ES-I3 (cell line): Measurements from ENCODE around the gene SEL1L3.
"Not testable (repeated sequence)": the region's sequence is repeated elsewhere in the genome, so short reads cannot be mapped to it uniquely, and the experiment has no call there.

ENCODE experiments used
- H3K36me3 ChIP-seq: 2 replicates; pipeline ENCODE4 v1.6.1; 2013; ENCODE audit warnings: mild to moderate bottlenecking, low read length, control low read depth, moderate library complexity; ENCODE audit not compliant: insufficient read depth
- H3K4me1 ChIP-seq: 2 replicates; pipeline ENCODE4 v1.6.1; 2013; ENCODE audit warnings: mild to moderate bottlenecking, control low read depth, low read length; ENCODE audit not compliant: insufficient read depth
- H3K9ac ChIP-seq: 2 replicates; pipeline ENCODE4 v1.6.1; 2013; ENCODE audit warnings: low read depth, mild to moderate bottlenecking, low read length, moderate library complexity
- H3K9me3 ChIP-seq: 2 replicates; pipeline ENCODE4 v1.6.1; 2013; ENCODE audit warnings: mild to moderate bottlenecking, low read length, moderate library complexity; ENCODE audit not compliant: control insufficient read depth, insufficient read depth

SEL1L3 gene

DNA sequence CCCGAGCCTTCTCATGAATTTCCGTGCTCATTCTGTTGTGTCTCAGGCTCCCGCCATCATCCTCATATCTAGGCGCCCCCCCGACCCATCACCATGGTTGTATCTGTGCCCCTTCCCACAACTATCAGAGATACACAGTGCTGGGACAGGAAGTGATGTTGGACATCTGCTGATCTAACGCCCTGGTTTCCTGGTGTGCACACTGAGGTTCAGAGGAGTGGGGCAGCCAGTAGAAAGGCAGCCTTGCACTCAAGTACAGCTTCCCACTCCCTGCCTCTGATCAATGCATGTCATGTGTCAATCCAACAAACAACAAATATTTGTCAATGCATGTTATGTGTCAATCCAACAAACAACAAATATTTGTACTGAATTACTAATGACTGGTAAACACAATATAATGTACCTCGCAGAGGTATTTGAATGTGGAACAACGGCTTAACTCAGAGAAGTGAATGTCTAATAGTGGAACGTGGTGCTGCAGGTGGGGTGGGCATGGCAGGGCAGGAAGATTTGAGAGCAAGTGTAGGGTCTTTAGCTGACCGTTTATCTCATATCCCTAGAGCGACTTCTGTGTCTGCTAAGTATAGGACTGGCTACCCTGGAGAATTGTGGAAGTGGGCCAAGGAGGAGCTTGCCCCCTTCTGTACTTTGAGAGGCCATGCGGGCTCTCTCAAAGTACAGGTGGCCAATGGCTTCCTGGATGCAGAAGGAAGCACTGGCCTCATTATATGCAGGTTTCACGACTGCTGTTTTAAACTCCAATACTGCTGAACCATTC, 10.3 kb upstream of the SEL1L3 start:
- no peaks in the 10 kb centered on the region for H3K4me1 ChIP-seq
- H3K36me3 ChIP-seq, result no peaks in the 10 kb centered on the region
- H3K9ac ChIP-seq, result no peak overlapping the region
- H3K9me3 ChIP-seq, result no peaks in the 10 kb centered on the region

DNA sequence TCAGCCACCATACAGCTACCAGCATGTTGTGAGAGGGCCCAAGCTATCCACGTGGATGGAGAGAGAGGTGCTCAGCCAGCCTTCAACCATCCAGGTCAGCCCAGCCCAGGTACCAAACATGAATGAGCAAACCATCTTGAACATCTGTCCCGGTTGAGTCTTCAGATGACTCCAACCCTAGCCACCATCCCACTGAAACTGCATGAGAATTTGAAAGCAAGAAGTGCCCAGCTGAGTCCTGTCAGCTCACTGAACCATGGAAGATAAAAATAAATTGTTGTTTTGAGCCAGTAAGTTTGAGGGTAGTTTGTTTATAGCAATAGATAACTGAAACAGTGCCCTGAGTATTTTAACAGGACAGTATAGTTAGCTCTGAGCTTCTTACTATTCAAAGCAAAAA, 7.3 kb upstream of the SEL1L3 start:
- 0 out of 2 replicates have a peak, but pooled peaks cover 3% of the 10 kb centered on the region for H3K4me1 ChIP-seq
- no peaks in the 10 kb centered on the region for H3K36me3 ChIP-seq
- H3K9me3 ChIP-seq, result no peaks in the 10 kb centered on the region
- H3K9ac ChIP-seq, result no peak overlapping the region

DNA sequence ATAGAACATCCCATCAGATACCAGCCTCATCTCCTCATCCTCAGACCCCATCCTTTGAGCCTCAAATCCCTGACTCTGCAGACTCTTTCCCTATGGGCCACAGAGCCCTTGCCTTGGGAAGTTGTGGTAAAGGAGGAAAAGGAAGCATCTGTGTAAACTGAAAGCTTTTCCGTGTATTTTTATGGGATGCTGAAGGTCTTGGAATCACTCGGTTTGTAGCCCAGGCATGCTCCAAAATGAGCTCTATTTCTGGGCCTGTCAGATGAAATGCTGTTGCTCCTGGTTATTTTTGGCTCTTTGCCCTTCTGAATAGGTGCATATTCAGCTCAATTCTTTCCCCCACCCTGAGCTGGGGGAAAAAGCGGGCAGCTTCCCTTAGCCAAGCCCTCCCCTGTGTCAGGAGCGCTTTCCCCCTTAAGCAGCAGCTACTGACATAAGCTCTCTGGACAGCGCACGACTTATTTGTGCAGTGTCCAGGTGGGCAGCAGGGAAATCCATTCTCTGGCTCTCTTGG, 5.0 kb upstream of the SEL1L3 start:
- H3K4me1 ChIP-seq, result peaks cover 14% of the 10 kb centered on the region
- no peak overlapping the region for H3K9ac ChIP-seq
- no peaks in the 10 kb centered on the region for H3K36me3 ChIP-seq
- H3K9me3 ChIP-seq, result no peaks in the 10 kb centered on the region

DNA sequence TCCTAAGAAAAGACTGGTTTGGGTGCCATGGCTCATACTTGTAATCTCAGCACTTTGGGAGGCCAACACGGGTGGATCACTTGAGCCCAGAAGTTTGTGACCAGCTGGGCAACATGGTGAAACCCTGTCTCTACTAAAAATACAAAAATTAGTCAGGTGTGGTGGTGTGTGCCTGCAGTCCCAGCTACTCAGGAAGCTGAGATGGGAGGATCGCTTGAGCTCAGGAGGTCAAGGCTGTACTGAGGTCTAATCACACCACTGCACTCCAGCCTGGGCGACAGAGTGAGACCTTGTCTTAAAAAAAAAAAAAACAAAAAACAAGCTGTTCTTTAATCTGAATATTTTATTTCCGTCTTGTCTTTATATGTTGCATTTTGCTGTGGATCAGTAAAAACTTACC, 3.6 kb upstream of the SEL1L3 start:
- not testable (repeated sequence) for H3K36me3 ChIP-seq, H3K9ac ChIP-seq
- peaks cover 14% of the 10 kb centered on the region for H3K4me1 ChIP-seq

DNA sequence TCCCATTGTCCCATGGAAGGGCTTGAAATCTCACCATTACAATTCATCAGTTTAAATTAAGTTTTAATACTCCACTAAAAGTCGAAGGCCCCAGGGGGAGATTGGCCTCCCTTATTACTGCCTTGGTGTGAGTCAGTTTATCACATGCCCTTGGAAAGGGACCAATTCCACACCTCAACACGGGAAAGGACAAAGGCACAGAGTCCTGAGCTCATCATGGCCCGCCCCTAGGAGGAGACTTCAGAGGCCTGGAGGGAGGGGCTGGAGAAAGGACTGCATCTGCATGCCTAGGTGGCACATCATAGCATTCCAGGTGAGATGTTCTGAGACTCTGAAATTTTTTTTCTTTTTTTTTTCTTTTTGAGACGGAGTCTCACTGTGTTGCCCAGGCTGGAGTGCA, 2.8 kb upstream of the SEL1L3 start:
- Histone ChIP-seq H3K9ac (no peak overlapping the region), H3K36me3 (no peaks in the 10 kb centered on the region), H3K9me3 (no peaks in the 10 kb centered on the region), H3K4me1 (peaks cover 21% of the 10 kb centered on the region)

More for the DNA sequence above, 3.6 kb upstream of the SEL1L3 start:
- not testable (repeated sequence) for H3K9me3 ChIP-seq

DNA sequence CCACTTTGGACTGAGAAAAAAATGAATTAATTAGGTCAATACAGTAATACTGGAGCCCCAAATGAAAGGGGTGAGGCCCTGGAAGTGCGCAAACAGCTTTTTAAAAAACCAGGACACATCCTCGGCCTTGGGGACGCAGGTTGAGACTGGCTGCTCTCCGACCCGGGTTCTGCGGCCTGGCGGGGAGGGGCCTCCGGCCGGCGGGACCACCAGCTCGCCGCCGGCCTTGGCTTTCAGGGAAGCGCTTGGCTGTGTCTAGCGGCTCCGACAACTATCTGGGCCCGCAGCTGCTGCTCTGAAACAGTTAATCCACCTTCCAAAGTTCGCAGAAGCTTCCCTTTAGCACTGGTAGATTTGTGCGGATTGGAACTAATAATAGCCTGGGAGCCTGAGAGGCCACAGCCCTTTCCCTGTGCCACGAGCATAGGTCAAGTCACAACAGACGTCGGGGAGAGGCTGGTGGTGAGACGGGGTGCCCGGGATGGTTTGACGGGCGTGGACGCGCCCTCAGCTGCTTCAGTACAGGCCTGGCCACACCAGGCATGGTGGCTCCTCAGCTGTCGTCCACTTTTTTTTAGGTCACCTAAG, 1.1 kb upstream of the SEL1L3 start:
- Histone ChIP-seq H3K9ac (peak overlapping the region; percentile 74), H3K36me3 (no peaks in the 10 kb centered on the region), H3K9me3 (no peaks in the 10 kb centered on the region), H3K4me1 (peaks cover 33% of the 10 kb centered on the region)

DNA sequence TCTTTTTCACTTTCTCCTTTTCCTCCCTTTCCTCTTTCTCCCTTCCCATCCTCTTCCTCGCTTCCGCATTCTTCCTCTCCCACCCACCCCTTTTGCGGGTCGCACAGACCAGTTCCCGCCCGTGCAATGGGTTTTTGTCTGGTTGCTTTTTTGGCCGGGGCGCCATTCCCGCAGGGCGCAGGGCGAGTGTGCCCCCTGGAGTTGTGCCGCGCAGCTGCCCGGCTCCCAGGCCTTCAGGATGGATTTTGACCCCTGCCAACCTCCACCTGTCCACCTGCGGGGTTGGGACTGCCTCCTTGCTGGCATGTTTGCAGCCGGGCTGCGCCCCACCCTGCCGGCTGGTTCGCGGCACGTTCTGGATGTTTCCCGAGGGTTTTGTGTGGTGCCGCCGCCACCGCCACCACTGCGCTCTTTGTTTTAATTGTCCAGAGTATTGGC, 578 bp upstream of the SEL1L3 start:
- H3K36me3 ChIP-seq, result no peaks in the 10 kb centered on the region

DNA sequence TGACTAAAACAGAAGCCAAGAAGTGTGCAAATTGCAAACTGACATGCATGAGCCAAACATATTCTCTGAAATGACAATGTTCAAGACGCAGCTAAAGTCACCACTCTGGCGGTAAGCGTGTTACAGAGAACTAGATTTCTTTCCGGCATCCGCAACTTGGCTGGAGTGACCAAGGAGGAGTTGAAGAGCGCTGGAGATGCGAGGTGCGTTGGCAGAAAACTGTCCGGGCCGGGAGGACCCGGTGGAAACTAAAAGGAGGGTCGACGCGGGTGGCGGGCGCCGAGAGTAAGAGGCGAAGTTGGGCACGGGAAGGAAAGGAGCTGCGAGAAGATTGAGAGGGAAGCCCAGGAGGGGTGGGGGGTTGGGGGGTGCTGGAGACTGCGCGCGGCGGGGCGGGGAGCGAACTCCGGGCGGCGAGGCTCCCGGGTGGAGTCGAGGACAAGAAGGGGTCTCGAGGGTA, 807 bp downstream of the SEL1L3 start:
- no peaks in the 10 kb centered on the region for H3K36me3 ChIP-seq
- no peaks in the 10 kb centered on the region for H3K9me3 ChIP-seq
- peak overlapping the region; percentile 55 for H3K9ac ChIP-seq
- H3K4me1 ChIP-seq, result peaks cover 33% of the 10 kb centered on the region

More for the DNA sequence above, 578 bp upstream of the SEL1L3 start:
- peaks cover 33% of the 10 kb centered on the region for H3K4me1 ChIP-seq
- H3K9me3 ChIP-seq, result no peaks in the 10 kb centered on the region
- peak overlapping the region; percentile 74 for H3K9ac ChIP-seq

DNA sequence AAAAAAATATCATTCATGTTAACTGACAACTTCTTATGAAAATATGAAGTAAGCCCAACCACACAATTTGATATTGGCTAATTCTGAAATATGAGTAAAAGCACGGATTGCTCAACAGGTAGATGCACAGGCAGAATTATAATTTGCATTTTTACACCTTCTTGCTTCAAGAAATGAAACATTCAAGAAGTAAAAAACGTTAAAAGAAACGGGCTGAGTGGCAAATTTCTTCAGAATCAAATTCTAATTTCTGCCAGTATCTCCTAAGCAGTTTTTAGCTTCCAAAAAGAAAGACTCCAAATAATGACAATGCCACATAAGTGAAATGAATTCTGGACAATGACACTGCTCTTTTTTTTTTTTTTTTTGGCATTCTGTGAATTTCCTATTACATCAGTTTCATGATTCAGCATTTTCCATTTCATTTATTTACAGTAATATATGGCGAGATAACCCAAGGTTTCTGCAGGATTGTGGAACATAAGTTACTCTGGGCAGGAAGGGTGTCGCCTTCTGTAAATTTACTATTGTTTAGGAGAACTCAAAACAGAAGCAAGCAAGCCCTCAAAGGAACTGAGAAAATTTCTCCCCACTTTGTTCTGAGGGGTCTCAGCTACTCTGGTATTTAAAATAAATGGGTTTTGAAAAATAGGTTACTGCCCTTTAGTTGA, 1.4 kb downstream of the SEL1L3 start:
- Histone ChIP-seq H3K9me3 (no peaks in the 10 kb centered on the region), H3K36me3 (no peaks in the 10 kb centered on the region), H3K4me1 (peaks cover 33% of the 10 kb centered on the region), H3K9ac (peak overlapping the region; percentile 55)

DNA sequence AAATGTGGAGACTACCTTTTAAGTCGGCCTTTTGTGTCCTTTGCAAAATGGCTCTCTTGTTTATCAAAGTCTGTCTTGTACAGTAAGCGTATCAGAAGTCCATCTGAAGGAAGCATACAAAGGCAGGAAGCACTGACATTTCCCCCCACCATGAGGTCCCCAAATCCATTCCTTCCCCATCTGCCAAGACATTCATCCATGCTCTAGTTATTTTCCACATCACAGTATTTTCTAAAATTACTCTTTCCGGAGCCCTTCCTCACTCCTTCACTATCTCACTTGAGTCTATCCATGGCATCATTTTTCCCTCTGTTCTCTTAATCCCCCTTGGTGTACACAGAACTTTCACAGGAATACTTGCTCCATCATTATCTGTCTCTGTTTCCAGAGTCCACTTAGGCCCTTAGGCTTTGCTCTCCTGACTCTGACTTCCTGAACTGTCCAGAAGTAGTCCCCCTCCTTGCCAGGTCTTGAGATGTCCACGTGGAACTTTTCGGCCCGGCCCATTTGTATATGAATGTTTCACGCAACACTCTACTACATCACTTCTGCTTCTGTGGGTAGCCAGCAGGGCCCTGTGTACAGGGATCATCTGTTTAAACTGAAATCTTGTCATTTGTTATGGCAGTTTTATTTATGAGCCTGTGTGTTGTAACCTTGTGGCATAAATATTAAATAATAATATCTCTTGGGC, 2.1 kb downstream of the SEL1L3 start:
- peaks cover 33% of the 10 kb centered on the region for H3K4me1 ChIP-seq
- no peak overlapping the region for H3K9ac ChIP-seq

DNA sequence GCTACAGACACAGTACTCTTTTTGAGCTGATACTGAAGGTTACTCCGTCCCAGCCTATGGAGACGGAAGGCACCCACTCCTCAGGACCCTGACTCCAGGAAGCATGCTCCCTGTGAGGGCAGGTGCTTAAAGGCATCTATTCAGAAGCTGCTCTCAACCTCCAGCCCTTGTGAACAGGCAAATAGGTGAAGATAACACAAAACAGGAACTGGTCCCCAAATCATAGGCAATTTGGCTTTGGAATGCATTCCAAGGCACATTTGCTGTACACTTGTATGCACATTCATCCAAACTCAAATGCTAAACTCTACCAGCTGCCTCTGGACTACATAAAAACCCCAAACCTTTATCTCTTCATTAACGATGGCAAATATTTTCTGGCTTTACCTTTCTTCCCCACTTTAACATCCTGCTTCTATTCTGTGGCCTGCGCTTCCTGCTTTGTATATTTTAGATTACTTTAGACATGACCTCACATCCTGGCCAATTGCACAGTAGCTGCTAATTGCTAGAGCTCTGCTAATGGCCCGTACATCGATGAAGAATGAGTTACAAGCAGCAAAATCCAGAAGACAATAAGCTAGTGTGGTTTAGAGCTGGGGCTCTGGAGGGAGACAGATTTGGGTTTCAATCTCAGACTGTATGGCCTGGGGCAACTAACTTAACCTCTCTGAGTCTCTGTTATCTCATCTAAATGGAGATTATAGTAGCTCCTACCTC, 3.2 kb downstream of the SEL1L3 start:
- no peaks in the 10 kb centered on the region for H3K9me3 ChIP-seq
- no peak overlapping the region for H3K9ac ChIP-seq
- no peaks in the 10 kb centered on the region for H3K36me3 ChIP-seq
- H3K4me1 ChIP-seq, result peaks cover 30% of the 10 kb centered on the region

More for the DNA sequence above, 2.1 kb downstream of the SEL1L3 start:
- H3K9me3 ChIP-seq, result no peaks in the 10 kb centered on the region
- no peaks in the 10 kb centered on the region for H3K36me3 ChIP-seq

DNA sequence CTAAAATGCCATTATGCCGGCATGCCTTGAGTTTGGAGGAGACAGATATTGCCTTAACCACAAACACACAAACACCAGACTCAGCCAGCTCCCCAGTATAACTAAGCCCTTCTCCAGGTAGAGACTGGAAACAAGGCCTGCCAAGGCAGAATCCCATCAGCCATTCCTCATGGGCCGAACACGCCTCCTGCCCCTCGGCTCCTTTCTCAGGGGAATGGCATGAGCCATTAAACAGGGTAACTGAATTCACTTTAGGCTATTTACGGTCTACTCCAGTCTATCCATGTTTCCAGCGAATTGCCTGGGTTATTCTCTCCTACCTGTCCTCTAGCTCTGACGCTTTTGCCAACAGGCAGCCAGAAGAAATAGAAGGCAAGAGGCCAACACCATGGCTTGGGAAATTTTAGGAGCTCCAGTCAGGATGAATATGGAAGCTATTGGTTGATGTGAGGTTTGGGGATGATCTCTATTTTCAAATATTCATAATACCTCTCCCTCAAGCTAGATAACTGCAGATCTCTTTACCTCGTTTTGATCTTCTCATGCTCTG, 4.9 kb downstream of the SEL1L3 start:
- peaks cover 25% of the 10 kb centered on the region for H3K4me1 ChIP-seq
- no peaks in the 10 kb centered on the region for H3K9me3 ChIP-seq
- no peak overlapping the region for H3K9ac ChIP-seq
- no peaks in the 10 kb centered on the region for H3K36me3 ChIP-seq

DNA sequence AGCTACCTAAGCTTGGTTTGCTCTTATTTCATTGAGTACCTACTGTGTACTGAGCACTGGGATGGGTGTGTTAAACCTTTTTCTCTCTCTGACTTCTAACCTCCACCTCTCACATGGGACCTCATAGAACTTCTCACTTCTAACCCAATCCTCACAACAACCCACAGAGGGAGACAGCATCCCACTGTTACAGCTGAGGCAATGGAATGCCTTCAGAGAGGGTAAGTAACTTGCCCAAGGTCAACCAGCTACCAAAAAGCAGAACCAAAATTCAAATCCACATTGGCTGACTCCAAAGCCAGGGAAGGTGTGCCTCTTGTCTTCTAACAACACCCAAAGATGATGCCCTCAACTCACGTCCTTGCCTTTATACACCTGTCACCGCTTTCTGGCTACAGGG, 5.4 kb downstream of the SEL1L3 start:
- no peaks in the 10 kb centered on the region for H3K9me3 ChIP-seq
- peaks cover 25% of the 10 kb centered on the region for H3K4me1 ChIP-seq
- H3K36me3 ChIP-seq, result no peaks in the 10 kb centered on the region
- no peak overlapping the region for H3K9ac ChIP-seq
